K562 treated with DMSO at 1 percent for 12 hours (cell line): ENCODE data around the gene CD74. TPM values are rescaled to one million over a fixed set of nuclear protein-coding genes. Genes with fewer than 3 reads are reported as not detected.

Experiments
- total RNA-seq: library from RNA; unstranded; fragments of 300-600 nt; gene quantifications from 2 replicates; pipeline ENCODE4 v1.2.3, GENCODE V29; 2022; ENCODE audit not compliant: insufficient read depth

Gene CD74
- 1.0 and 6.4 TPM in 2 replicates for total RNA-seq

DNA sequence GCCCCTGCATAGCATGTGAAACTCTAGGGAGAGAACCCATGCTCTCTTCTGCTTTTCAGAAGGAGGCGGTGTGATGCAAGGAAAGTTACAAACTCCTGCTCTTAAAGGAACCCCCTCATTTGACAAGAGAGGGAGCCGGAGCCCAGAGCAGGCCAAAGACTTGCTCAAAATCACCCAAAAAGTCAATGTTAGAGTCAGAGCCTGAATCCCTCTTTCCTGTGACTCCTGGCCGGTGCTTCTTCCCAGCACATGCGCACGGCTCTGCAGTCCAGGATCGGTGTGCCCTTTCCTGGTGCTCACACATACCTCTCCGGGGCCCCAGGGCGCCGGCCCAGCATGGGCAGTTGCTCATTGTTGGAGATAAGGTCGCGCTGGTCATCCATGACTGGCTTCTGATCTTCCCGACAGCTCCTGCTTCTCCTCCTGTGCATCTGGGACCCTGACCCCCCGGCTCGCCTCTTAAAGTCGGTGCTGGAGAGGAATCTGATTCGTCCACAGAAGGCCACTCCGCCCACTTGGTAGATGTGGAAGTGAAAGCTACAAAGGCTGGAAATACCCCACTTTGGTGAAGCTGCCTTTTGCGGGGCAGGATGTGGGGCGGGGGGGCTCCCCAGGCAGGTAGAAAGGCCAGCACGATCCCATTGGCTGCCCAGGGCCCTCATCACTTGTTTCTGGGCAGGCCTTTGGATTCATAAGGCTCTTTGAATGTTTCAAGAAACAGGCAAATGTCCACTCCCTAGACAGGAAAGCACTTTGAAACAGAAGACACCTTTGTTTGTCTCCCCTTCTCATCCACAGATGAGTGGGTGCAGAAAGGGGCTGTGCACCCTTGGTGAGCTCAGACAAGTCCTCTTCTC lies at the start of gene CD74:
Gene CD74 (minus strand): TSS at position 592 of the 857 bp plus-strand sequence. CDS start 161 bp downstream, at position 431.

DNA sequence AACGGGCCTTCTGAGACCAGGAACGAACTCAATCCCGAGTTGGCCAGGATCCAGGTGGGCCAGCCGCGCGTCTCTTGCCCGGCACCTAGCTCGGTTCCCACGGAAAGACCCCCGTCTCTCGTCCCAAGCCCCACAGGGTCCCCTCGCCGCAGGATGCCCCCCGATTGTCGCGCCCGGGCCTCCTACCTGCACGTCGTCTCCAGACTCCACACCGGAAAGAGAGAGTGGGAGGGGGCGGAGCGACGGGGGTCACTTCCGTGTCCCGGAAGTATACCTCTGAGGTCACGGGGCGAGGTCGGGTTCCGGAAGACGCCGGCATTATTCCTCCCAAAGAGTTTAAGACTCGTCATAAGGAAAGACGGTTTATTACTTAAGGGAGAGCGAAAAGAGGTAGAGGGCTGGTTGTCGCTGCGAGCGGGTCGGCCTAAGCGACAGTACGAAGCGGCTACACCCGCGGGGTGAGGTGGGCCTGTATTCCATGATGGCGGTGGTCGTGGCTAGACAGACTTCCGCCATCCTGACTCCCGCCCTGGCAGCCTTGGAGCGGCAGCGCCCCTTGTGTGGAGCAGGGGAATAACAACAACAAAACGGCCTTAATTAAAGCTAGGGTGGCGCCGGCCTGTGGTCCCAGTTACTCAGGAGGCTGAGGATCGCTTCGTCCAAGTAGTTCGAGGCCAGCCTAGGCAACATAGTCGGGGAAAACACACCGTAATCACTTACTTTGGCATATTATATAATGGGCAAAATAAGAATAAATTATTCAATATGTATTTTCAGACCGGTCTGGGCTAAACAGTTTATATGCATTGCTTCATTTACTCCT lies 37.0 kb upstream of the CD74 start, which contains the start of gene RPS14:
Gene RPS14 (minus strand): TSS at position 223 of the 823 bp plus-strand sequence. CDS start 2,006 bp downstream, outside the sequence.

DNA sequence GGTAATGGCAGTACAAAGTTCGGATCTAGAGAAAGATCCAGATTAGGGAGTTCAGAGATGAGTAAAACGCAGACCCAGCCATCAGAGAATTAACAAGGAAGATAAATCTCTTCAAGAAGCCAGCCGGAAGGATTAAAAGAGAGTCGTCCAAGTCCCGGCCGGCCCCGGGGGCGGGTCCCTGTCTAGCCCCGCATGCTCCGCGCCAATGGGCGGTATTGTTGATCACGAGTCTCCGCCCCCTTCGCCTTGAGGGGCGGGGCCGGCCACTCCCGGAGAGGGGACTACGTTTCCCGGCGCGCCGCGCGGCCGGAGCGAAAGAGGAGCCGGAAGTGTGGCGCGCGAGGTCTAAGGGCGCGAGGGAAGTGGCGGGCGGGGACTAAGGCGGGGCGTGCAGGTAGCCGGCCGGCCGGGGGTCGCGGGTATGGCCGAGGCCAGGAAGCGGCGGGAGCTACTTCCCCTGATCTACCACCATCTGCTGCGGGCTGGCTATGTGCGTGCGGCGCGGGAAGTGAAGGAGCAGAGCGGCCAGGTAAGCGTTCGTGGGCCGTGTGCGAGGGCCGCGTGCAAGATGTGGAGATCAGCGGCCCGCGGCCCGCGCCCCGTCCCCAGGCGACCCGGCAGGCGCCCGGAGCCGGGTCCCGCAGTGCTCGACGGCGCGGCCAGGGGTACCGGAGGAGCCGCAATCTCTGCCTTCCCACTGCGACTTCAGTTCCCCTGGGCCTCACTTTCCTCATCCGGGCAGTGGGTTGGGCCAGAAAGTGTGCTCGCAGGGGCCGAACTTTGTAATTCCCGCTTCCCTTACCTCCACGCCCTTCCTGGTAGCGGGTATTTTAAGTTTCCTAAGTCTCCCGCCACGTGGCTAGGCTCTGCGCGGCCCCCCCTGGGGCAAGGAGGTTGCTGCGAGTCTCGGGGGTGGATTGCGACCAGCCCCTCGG lies 55.1 kb downstream of the CD74 start, which contains the start of gene TCOF1:
Gene TCOF1 (plus strand): TSS at position 372 of the 935 bp plus-strand sequence. CDS start 50 bp downstream, at position 422.

Other genes with a start within 250 kb of the CD74 start
- not detected in 2 replicates for gene CDX1, start 246.1 kb downstream of the CD74 start, total RNA-seq
- not detected in 2 replicates for gene SLC6A7, start 222.8 kb downstream of the CD74 start, total RNA-seq
- not detected in 2 replicates for gene CAMK2A, start 123.1 kb downstream of the CD74 start, total RNA-seq
- gene ARSI, start 110.0 kb downstream of the CD74 start, total RNA-seq = not detected in 2 replicates
- gene TCOF1, start 55.2 kb downstream of the CD74 start, total RNA-seq = 22.5 and 36.5 TPM in 2 replicates
- gene RPS14, start 36.8 kb upstream of the CD74 start, total RNA-seq = 6,591 and 10,809 TPM in 2 replicates
- gene NDST1, start 95.2 kb upstream of the CD74 start, total RNA-seq = 4.2 and 24.5 TPM in 2 replicates
- 0.18 and 0.85 TPM in 2 replicates for gene SYNPO, start 227.8 kb upstream of the CD74 start, total RNA-seq
- gene MYOZ3, start 248.3 kb upstream of the CD74 start, total RNA-seq = 0.17 TPM in 1 of 2 replicates, not detected in the other